SH-SY5Y (cell line): ENCODE measurements around the gene MAT2A.

ENCODE experiments used
- GATA2 ChIP-seq: IDR thresholded peaks from 2 replicates; pipeline ENCODE4 v1.6.1; 2011; ENCODE audit warnings: mild to moderate bottlenecking, low read depth, low read length
- GATA3 ChIP-seq: IDR thresholded peaks from 2 replicates; pipeline ENCODE4 v1.6.1; 2011; ENCODE audit warnings: low read depth, mild to moderate bottlenecking, low read length, moderate library complexity

- TF ChIP-seq GATA2 (peak; percentile 44), GATA3 (peak; percentile 46; the same call in 1 of the 2 replicates)
Observed at GRCh38 chr2:85536479-85536878, 2.5 kb upstream of the MAT2A start.
